Thyroid gland (tissue), 4 donors: ENCODE measurements around the gene TNIK.

Source experiments
- CTCF ChIP-seq, 6 experiments: fragments of 200-600 bp in 3 of 6; fragments of 450-650 bp in 3 of 6; sonication (generic) in 3 of 6; IDR thresholded peaks; one replicate each; pipeline ENCODE4 v1.5.1; 2016 to 2019; ENCODE audit warnings: antibody characterized with exemption in 6 of 6, mild to moderate bottlenecking in 2 of 6, inconsistent platforms in 1 of 6, moderate library complexity in 1 of 6
- POLR2A ChIP-seq, 2 donors: fragments of 450-650 bp; IDR thresholded peaks; one replicate each; pipeline ENCODE4 v1.6.1; 2017; ENCODE audit warnings: antibody characterized with exemption in 2 of 2, mild to moderate bottlenecking in 2 of 2, moderate library complexity in 1 of 2

DNA sequence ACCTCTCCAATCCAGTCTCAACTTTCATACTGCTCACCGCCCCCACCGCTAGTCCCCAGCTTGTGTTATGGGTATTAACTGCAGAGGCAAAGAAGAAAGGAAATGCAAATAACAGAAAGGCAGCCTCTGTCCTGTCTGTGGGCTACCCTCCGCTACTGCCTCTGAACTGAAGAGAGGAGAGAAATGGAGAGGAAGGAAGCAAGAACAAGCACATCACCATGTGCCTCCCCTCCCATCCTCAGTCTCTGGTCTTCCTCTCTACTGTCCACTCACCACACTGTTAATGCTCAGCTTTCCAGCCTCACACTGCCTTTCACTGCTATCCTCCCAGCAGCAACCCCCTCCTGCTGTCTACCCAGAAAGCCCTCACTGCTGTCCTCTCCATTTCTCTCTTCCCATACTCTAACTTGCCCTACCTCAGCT is 294.7 kb downstream of the TNIK start:
- TF ChIP-seq POLR2A (IDR thresholded peaks at IDR 0.05) (no peak), CTCF (IDR thresholded peaks at IDR 0.05) (no peak)
